ENCODE data around the gene FRMD4A.

DNA sequence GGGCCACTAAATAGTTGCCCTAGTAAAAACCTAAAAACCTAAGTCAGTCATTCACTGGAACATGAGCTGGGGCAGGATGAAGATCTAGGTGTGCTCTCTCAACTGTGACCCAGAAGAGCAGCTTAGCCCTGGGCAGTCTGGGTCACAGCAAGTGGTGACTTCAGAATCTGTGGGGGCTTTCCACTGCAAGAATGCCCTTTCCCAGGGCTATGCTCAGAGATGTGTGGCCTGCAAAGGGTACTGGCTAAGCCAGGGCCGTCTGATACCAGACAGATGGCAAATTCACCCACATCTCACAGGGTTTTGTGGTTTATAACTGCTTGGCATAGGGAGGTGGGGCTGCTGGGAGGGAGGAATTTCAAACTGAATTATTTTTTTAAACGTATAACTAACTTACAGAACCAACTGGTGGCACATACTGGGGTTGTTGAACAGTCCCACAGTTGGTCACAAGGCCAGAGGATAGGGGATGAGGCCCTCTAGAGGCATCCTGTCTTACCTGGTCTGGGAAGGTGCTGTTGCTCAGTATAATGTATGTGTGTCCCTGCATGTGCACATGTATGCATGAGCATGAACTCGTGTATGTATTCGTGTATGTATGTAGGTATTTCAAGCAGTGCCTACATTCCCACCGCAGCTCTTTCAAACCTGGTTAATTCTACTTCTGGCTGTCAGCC is 680.7 kb downstream of the FRMD4A start:
- TF ChIP-seq, protein P1, sequence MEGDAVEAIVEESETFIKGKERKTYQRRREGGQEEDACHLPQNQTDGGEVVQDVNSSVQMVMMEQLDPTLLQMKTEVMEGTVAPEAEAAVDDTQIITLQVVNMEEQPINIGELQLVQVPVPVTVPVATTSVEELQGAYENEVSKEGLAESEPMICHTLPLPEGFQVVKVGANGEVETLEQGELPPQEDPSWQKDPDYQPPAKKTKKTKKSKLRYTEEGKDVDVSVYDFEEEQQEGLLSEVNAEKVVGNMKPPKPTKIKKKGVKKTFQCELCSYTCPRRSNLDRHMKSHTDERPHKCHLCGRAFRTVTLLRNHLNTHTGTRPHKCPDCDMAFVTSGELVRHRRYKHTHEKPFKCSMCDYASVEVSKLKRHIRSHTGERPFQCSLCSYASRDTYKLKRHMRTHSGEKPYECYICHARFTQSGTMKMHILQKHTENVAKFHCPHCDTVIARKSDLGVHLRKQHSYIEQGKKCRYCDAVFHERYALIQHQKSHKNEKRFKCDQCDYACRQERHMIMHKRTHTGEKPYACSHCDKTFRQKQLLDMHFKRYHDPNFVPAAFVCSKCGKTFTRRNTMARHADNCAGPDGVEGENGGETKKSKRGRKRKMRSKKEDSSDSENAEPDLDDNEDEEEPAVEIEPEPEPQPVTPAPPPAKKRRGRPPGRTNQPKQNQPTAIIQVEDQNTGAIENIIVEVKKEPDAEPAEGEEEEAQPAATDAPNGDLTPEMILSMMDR (conservative IDR thresholded peaks at IDR 0.05; ENCODE audit: low read length), result no peak
- no peak for TF ChIP-seq EZH2phosphoT487 (IDR thresholded peaks at IDR 0.05; ENCODE audit: borderline replicate concordance, low read depth, low read length)
